Trophoblast cell (in vitro differentiated cells and primary cell): ENCODE results near the gene NEBL.

Experiments
- DNase-seq, 2 donors: peaks; one replicate each; pipeline ENCODE4 v3.0.0-alpha.2; 2016
- H2AFZ ChIP-seq: 2 replicates; pipeline ENCODE4 v1.6.1; 2013; ENCODE audit warnings: low read length, moderate library complexity, mild to moderate bottlenecking; ENCODE audit not compliant: insufficient read depth, poor library complexity
- H2AK5ac ChIP-seq: 2 replicates; pipeline ENCODE4 v1.6.1; 2013; ENCODE audit warnings: mild to moderate bottlenecking, low read length
- H2BK120ac ChIP-seq: 2 replicates; pipeline ENCODE4 v1.6.1; 2013; ENCODE audit warnings: low read length, mild to moderate bottlenecking, moderate library complexity; ENCODE audit not compliant: insufficient read depth, poor library complexity
- H2BK12ac ChIP-seq: 2 replicates; pipeline ENCODE4 v1.6.1; 2013; ENCODE audit warnings: mild to moderate bottlenecking, low read length, moderate library complexity
- H2BK5ac ChIP-seq: 2 replicates; pipeline ENCODE4 v1.6.1; 2013; ENCODE audit warnings: low read length, low read depth, moderate library complexity, mild to moderate bottlenecking; ENCODE audit not compliant: poor library complexity
- H3K14ac ChIP-seq: 2 replicates; pipeline ENCODE4 v1.6.1; 2013; ENCODE audit warnings: mild to moderate bottlenecking, low read length
- H3K18ac ChIP-seq: 2 replicates; pipeline ENCODE4 v1.6.1; 2013; ENCODE audit warnings: mild to moderate bottlenecking, low read length
- H3K23ac ChIP-seq: 2 replicates; pipeline ENCODE4 v1.6.1; 2013; ENCODE audit warnings: low read length
- H3K27ac ChIP-seq: 2 replicates; pipeline ENCODE4 v1.5.1; 2013; ENCODE audit warnings: low read depth, mild to moderate bottlenecking, inconsistent platforms, low read length, moderate library complexity
- H3K27me3 ChIP-seq: 2 replicates; pipeline ENCODE4 v1.6.1; 2013; ENCODE audit warnings: inconsistent platforms, mild to moderate bottlenecking, low read length, moderate library complexity; ENCODE audit not compliant: insufficient read depth
- H3K36me3 ChIP-seq, 2 experiments: 1 replicate in 1 of 2; 2 replicates in 1 of 2; pipeline ENCODE4 v1.6.1; 2013; ENCODE audit warnings: low read length in 2 of 2, mild to moderate bottlenecking in 2 of 2, moderate library complexity in 1 of 2; ENCODE audit not compliant: insufficient read depth in 2 of 2, control insufficient read depth in 1 of 2
- H3K4ac ChIP-seq: 2 replicates; pipeline ENCODE4 v1.6.1; 2013; ENCODE audit warnings: low read depth, mild to moderate bottlenecking, low read length, moderate library complexity
- H3K4me1 ChIP-seq, 2 experiments: 1 replicate in 1 of 2; 2 replicates in 1 of 2; pipeline ENCODE4 v1.6.1; 2013; ENCODE audit warnings: low read length in 2 of 2, mild to moderate bottlenecking in 2 of 2, moderate library complexity in 1 of 2; ENCODE audit not compliant: insufficient read depth in 2 of 2, control insufficient read depth in 1 of 2
- H3K4me2 ChIP-seq: 2 replicates; pipeline ENCODE4 v1.6.1; 2013; ENCODE audit warnings: inconsistent platforms, mild to moderate bottlenecking, low read length, moderate library complexity
- H3K4me3 ChIP-seq: 2 replicates; pipeline ENCODE4 v1.5.1; 2013; ENCODE audit warnings: mild to moderate bottlenecking, low read depth, low read length, inconsistent platforms
- H3K79me1 ChIP-seq: one replicate; pipeline ENCODE4 v1.6.1; 2013; ENCODE audit warnings: low read length
- H3K79me2 ChIP-seq: 2 replicates; pipeline ENCODE4 v1.6.1; 2013; ENCODE audit warnings: low read length, mild to moderate bottlenecking; ENCODE audit not compliant: control insufficient read depth, insufficient read depth, poor library complexity
- H3K9ac ChIP-seq: 2 replicates; pipeline ENCODE4 v1.6.1; 2013; ENCODE audit warnings: mild to moderate bottlenecking, low read length
- H3K9me3 ChIP-seq: 2 replicates; pipeline ENCODE4 v1.6.1; 2013; ENCODE audit warnings: low read depth, mild to moderate bottlenecking, control low read depth, inconsistent platforms, low read length; ENCODE audit not compliant: insufficient read depth
- H4K12ac ChIP-seq: 2 replicates; pipeline ENCODE4 v1.6.1; 2013; ENCODE audit warnings: low read depth, mild to moderate bottlenecking, low read length, moderate library complexity
- H4K8ac ChIP-seq: 2 replicates; pipeline ENCODE4 v1.6.1; 2013; ENCODE audit warnings: low read depth, mild to moderate bottlenecking, low read length, moderate library complexity
- H4K91ac ChIP-seq: one replicate; pipeline ENCODE4 v1.6.1; 2013; ENCODE audit warnings: low read depth, mild to moderate bottlenecking, low read length, moderate library complexity
- WGBS: extraction: QIAGEN DNeasy Blood & Tissue Kit; methylation state at CpG from one replicate; pipeline ENCODE4 v1.1.7; 2013; ENCODE audit warnings: missing lambda C conversion rate; ENCODE audit not compliant: insufficient read length, insufficient coverage; ENCODE audit errors: extremely low coverage; 5-methylcytosine and 5-hydroxymethylcytosine counted together

The NEBL gene

DNA sequence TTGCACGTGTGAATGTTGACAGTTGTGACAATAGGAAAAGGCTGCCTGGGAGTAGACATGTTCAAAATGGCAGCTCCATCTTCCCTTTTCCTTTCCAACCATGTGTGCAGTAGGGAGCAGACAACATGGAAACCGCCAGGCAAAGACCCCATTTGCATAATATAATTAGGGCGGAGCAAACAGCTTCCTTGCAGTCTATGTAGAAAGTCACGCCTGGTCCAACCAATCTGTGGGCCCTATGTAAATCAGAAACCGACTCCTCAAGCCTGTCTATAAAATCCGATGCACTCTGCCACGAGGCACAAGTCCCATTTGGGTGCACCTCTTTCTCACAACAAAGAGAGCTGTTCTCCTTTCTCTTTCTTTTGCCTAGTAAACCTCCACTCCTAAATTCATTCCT is 19.6 kb downstream of the NEBL start:
- Histone ChIP-seq H3K4me2 (no peak overlapping the region), H2BK12ac (no peak overlapping the region), H4K12ac (no peak overlapping the region), H3K36me3 (no peaks in the 10 kb centered on the region), H2BK120ac (no peak overlapping the region), H3K27ac (no peak overlapping the region), H3K4me1 (no peaks in the 10 kb centered on the region), H3K18ac (no peak overlapping the region), H2AK5ac (no peak overlapping the region), H3K79me1 (no peaks in the 10 kb centered on the region), H3K4ac (no peak overlapping the region), H2BK5ac (no peak overlapping the region), H3K27me3 (no peaks in the 10 kb centered on the region), H3K79me2 (no peaks in the 10 kb centered on the region), H3K4me3 (no peak overlapping the region), H3K9me3 (no peaks in the 10 kb centered on the region), H3K9ac (no peak overlapping the region), H4K91ac (no peak overlapping the region), H2AFZ (no peak overlapping the region), H4K8ac (no peak overlapping the region), H3K14ac (no peak overlapping the region), H3K23ac (no peak overlapping the region)
- no CpG with 5 or more reads among the region's 7 CpGs for WGBS
- no peak for DNase-seq

DNA sequence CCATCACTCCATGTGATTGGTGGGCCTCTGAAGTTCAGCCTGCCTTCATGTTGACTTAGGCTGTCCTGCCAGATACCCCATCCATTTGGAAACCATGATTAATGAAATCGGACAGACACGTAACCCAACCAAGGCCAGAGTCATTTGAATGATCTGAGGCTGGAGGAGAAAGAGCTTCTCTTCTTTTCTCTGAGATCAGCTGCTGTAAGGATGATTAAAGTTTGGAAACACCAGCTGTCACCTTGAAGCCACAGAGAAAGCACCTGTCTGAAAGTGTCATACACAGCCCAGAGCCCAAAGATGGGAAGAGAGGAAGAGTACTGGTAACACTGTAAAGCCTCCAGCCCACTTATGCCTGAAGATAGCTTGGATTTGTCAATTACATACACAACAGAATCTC is 22.9 kb downstream of the NEBL start:
- Histone ChIP-seq H3K9ac (no peak overlapping the region), H3K4ac (no peak overlapping the region), H3K23ac (no peak overlapping the region), H3K4me3 (no peak overlapping the region), H2BK120ac (no peak overlapping the region), H2AK5ac (no peak overlapping the region), H3K18ac (no peak overlapping the region), H3K27ac (no peak overlapping the region), H2AFZ (no peak overlapping the region), H3K27me3 (no peaks in the 10 kb centered on the region), H2BK5ac (no peak overlapping the region), H3K14ac (no peak overlapping the region), H3K36me3 (no peaks in the 10 kb centered on the region), H3K4me2 (no peak overlapping the region), H3K4me1 (no peaks in the 10 kb centered on the region), H2BK12ac (no peak overlapping the region), H4K8ac (no peak overlapping the region), H4K91ac (no peak overlapping the region), H3K79me1 (no peaks in the 10 kb centered on the region), H4K12ac (no peak overlapping the region), H3K79me2 (no peaks in the 10 kb centered on the region), H3K9me3 (no peaks in the 10 kb centered on the region)
- DNase-seq = no peak
- WGBS = no CpG with 5 or more reads among the region's 2 CpGs

DNA sequence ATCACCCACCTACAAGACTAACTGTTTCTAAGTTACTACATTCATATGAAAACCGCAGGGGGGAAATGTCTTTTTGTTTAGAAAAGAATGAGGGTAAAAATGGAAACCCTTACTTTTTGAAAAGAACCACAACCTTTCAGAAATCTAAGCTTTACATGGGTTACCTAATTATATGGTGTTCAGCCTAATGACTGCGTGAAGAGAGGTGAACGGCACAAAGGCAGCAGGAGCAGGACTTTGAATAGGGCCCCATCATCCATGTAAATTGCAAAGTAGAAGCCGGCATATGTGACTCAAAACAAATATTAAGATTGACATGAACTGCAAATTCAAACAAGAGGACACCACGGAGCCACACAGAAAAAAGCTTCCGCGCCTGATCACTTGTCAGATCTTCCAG is 25.1 kb downstream of the NEBL start:
- no peak overlapping the region for H4K12ac ChIP-seq
- no peak overlapping the region for H3K4ac ChIP-seq
- no peaks in the 10 kb centered on the region for H3K9me3 ChIP-seq
- H3K36me3 ChIP-seq = no peaks in the 10 kb centered on the region
- H3K23ac ChIP-seq = no peak overlapping the region
- no peak for DNase-seq
- H3K9ac ChIP-seq = no peak overlapping the region
- no peaks in the 10 kb centered on the region for H3K27me3 ChIP-seq
- H3K79me2 ChIP-seq = no peaks in the 10 kb centered on the region
- H3K27ac ChIP-seq = no peak overlapping the region
- H2BK5ac ChIP-seq = no peak overlapping the region
- no peak overlapping the region for H2BK12ac ChIP-seq
- H3K4me1 ChIP-seq = no peaks in the 10 kb centered on the region
- H2BK120ac ChIP-seq = no peak overlapping the region
- no peak overlapping the region for H4K91ac ChIP-seq
- no peak overlapping the region for H4K8ac ChIP-seq
- no peak overlapping the region for H3K14ac ChIP-seq
- H2AK5ac ChIP-seq = no peak overlapping the region
- H3K79me1 ChIP-seq = no peaks in the 10 kb centered on the region
- H3K4me2 ChIP-seq = no peak overlapping the region
- no peak overlapping the region for H3K4me3 ChIP-seq
- H3K18ac ChIP-seq = no peak overlapping the region
- no peak overlapping the region for H2AFZ ChIP-seq
- WGBS = no CpG with 5 or more reads among the region's 7 CpGs

GRCh38 chr10:20870834-20871233 is 26.3 kb downstream of the NEBL start:
- no peaks in the 10 kb centered on the region for H3K79me1 ChIP-seq
- no peak overlapping the region for H3K18ac ChIP-seq
- no peak overlapping the region for H2AK5ac ChIP-seq
- no peaks in the 10 kb centered on the region for H3K4me1 ChIP-seq
- H3K4me2 ChIP-seq = no peak overlapping the region
- H2BK12ac ChIP-seq = no peak overlapping the region
- H3K9ac ChIP-seq = no peak overlapping the region
- H4K8ac ChIP-seq = no peak overlapping the region
- H4K12ac ChIP-seq = no peak overlapping the region
- H3K4ac ChIP-seq = no peak overlapping the region
- no peak overlapping the region for H2BK5ac ChIP-seq
- no peak overlapping the region for H2AFZ ChIP-seq
- H3K79me2 ChIP-seq = no peaks in the 10 kb centered on the region
- WGBS = no CpG with 5 or more reads among the region's 3 CpGs
- no peak overlapping the region for H3K14ac ChIP-seq
- H3K27me3 ChIP-seq = no peaks in the 10 kb centered on the region
- no peaks in the 10 kb centered on the region for H3K9me3 ChIP-seq
- H3K36me3 ChIP-seq = no peaks in the 10 kb centered on the region
- H2BK120ac ChIP-seq = no peak overlapping the region
- H4K91ac ChIP-seq = no peak overlapping the region
- no peak for DNase-seq
- no peak overlapping the region for H3K4me3 ChIP-seq
- H3K27ac ChIP-seq = no peak overlapping the region
- no peak overlapping the region for H3K23ac ChIP-seq
